OCI-LY3 (cell line): ENCODE results near the gene CHURC1.

Source experiments
- CTCF ChIP-seq: fragments of 200-600, 300-600 bp; sonication (generic); IDR thresholded peaks from 2 replicates; pipeline ENCODE4 v1.5.1; 2014; ENCODE audit warnings: antibody characterized with exemption, low read length, low read depth
- EZH2phosphoT487 ChIP-seq: fragments of 200-600 bp; shearing (Covaris generic); IDR thresholded peaks from 2 replicates; pipeline ENCODE4 v1.6.1; 2018; ENCODE audit warnings: antibody characterized with exemption, mixed run types, low read depth

- no peak for TF ChIP-seq CTCF
- TF ChIP-seq EZH2phosphoT487, result no peak
Measured at GRCh38 chr14:64877846-64878245, 36.4 kb upstream of the CHURC1 start.
